AG10803 (cell line): ENCODE results near the gene ZNF669.
"Not testable (repeated sequence)": the region's sequence is repeated elsewhere in the genome, so short reads cannot be mapped to it uniquely, and the experiment has no call there.

Experiments used
- DNase-seq: peaks from one replicate; pipeline ENCODE4 v3.0.0; 2010; ENCODE audit warnings: low read depth
- H3K4me3 ChIP-seq: 2 replicates; pipeline ENCODE4 v1.5.1; 2011; ENCODE audit warnings: mild to moderate bottlenecking, low read length, control low read depth
- TF ChIP-seq, protein P1 (sequence below): conservative IDR thresholded peaks from 2 replicates; pipeline ENCODE4 v1.5.1; 2011; ENCODE audit warnings: mild to moderate bottlenecking, low read length, control low read depth, inconsistent platforms

Gene ZNF669

DNA sequence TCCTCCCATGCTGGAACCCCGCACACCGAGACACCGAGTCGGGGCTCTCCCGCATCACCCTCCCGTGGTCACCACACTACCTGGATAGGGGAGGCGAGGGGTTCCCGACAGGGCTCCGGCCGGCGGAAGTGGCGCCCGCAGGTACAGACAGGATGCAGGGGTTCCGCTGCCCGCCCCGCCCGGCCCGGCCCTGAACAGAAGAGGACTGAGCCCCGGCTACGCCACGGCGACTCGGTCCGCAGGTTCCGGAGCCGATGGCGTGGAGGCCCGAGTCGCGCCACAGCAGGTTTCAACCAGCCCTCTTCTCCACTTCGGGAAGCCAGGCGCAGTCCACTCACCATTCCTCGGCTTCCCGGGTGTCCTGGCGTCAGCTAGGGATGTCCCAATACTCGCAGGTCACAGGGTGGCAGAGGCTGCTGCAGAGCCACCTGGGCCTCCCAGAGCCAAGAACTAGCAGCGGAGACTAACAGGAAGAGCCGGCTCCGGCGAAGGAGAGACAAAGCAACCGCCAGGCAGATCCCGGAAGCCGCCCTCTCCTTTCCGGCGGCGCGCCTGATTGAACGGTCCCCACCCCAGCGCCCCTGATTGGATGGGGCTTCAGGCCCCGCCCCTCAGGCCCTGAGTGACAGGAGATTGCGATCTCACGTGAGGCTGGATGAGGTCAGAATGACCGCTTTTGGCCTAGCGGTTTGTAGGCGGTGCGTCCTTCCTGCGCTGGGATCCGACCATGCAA lies at the start of gene ZNF669:
TSS of gene ZNF669 (minus strand) at position 498 of the 733 bp plus-strand sequence. CDS start at position 341, 157 bp downstream.
- peak within 1 kb of the TSS; percentile 97 for H3K4me3 ChIP-seq
- TF ChIP-seq, protein P1, sequence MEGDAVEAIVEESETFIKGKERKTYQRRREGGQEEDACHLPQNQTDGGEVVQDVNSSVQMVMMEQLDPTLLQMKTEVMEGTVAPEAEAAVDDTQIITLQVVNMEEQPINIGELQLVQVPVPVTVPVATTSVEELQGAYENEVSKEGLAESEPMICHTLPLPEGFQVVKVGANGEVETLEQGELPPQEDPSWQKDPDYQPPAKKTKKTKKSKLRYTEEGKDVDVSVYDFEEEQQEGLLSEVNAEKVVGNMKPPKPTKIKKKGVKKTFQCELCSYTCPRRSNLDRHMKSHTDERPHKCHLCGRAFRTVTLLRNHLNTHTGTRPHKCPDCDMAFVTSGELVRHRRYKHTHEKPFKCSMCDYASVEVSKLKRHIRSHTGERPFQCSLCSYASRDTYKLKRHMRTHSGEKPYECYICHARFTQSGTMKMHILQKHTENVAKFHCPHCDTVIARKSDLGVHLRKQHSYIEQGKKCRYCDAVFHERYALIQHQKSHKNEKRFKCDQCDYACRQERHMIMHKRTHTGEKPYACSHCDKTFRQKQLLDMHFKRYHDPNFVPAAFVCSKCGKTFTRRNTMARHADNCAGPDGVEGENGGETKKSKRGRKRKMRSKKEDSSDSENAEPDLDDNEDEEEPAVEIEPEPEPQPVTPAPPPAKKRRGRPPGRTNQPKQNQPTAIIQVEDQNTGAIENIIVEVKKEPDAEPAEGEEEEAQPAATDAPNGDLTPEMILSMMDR = no peak
- peak; percentile 93 for DNase-seq

DNA sequence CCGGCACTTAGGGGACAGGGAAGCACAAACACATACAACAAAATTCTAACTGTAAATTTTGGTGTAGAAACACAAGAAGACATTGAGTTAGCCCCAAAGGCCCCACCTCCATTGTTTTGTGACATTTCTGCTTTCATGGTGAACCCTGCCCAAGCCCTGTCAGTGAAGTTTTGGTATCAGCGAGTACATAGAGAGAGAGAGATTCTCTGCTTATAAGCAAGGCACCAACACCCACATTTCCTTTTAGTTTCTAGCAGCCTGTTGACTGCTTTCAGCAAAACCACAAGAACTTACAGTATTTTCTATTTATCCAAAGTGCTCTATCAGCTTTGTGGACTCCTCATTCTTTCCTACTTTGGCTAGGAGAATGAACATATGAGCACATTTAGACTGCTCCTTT lies 43.6 kb upstream of the ZNF669 start:
- TF ChIP-seq, protein P1 = no peak
- DNase-seq = no peak
- no peak overlapping the region for H3K4me3 ChIP-seq

DNA sequence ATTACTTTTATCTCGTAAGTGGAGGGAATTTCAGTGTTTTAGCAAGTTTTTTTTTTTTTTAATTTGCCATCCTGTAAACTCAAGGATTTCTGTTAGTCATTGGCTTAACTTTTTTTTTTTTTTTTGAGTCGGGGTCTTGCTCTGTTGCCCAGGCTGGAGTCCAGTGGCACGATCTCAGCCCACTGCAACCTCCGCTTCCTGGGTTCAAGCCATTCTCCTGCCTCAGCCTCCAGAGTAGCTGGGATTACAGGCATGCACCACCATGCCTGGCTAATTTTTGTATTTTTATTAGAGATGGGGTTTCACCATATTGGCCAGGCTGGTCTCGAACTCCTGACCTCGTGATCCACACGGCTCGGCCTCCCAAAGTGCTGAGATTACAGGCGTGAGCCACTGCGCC lies 43.0 kb upstream of the ZNF669 start:
- not testable (repeated sequence) for H3K4me3 ChIP-seq, DNase-seq

DNA sequence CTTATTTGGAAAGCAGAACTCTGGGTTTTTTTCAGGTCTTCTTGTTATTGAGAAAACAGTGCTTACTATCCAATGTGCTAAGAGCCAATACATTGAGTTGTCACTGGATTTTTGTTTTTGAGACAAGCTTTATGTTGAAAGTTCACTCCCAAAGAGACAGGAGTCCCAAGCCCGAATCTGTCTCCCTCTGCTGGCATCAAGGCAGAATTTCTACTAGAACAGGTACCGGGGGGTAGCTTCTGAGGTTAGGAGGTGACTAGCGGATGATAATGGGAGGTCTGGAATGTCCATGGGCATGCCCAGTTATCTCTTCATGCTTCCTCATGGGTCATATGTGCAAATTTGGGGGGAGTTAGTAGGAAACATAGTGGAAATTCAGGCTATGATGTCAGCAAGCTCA lies 42.5 kb upstream of the ZNF669 start:
- no peak overlapping the region for H3K4me3 ChIP-seq
- TF ChIP-seq, protein P1 = no peak
- DNase-seq = no peak

DNA sequence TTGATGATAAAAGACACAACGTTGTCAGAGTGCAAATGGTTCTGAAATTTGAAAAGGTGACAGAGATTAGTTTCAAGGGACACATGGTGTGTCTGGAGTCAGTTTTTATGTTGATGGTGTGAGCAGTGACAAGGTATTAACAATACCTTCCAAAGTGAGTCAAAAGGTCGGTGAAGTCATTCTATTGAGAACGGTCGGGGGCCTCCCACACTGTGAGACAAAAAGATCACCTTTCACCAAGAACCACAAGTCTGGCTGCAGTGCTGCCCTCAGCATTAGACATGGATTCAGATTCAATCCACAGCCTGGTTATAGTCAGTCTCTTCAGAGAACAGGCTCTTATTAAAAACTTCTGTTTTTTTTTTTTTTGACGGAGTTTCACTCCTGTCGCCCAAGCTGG lies 41.1 kb upstream of the ZNF669 start:
- TF ChIP-seq, protein P1 = no peak
- no peak overlapping the region for H3K4me3 ChIP-seq
- no peak for DNase-seq

DNA sequence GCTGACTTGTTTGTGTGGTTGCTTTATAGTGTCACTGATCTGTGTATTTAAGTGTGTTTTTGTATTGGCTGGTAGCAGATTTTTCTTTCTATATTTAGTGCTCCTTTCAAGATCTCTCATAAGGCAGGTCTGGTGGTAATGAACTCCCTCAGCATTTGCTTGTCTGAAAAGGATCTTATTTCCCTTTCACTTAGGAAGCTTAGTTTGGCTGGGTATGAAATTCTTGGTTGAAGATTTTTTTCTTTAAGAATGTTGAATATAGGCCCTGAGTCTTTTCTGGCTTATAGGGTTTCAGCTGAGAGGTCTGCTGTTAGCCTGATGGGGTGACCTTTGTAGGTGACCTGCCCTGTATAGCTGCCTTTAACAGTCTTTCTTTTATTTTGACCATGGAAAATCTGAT lies 35.4 kb upstream of the ZNF669 start:
- H3K4me3 ChIP-seq, DNase-seq: not testable (repeated sequence)

DNA sequence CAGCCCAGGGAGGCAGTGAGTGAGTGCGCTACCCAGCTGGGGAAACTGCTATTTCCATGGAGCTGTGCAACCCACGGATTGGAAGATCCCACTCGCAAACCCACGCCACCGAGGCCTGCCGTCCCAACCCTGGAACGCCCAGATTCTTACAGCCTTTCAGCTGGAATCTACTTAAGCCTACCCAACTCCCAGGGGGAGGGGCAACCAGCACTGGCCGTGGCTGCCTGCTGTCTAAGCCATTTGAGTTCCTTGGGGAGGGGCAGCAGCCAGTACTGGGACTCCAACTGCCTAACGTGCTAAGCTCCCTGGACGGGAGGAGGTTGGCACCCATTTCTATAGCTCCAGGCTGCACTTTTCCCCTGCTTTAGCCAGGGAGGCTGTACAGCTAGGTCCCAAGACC lies 27.1 kb upstream of the ZNF669 start:
- no peak for DNase-seq
- TF ChIP-seq, protein P1 = no peak
- no peak overlapping the region for H3K4me3 ChIP-seq

DNA sequence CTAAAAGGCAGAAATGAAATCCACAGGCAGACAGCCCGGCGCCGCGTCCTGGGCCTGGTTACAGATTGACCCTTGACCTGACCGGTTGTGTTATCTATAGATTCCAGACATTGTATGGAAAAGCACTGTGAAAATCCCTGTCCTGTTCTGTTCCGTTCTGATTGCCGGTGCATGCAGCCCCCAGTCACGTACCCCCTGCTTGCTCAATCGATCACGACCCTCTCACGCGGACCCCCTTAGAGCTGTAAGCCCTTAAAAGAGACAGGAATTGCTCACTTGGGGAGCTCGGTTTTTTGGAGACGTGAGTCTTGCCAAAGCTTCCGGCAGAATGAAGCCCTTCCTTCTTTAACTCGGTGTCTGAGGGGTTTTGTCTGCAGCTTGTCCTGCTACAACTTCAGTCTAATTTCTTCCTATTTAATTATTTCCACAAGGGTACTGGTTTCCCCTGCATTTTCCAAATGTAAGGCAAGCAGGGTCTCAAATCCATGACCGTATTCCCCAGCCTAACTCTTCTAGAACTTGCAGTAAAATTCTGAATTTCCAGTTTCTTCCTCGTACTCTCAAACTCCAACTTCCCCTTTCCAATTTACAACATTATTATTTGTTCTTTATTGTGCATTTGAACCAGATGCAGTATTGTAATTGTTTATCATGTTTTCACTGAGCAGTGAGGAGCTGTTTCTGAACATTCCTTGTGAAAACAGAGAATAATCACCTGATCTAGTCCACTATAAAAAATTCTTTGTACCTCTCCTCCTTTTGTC lies 23.5 kb upstream of the ZNF669 start:
- peak overlapping the region; percentile 20; the same call in 1 of the 2 replicates for H3K4me3 ChIP-seq
- not testable (repeated sequence) for DNase-seq

DNA sequence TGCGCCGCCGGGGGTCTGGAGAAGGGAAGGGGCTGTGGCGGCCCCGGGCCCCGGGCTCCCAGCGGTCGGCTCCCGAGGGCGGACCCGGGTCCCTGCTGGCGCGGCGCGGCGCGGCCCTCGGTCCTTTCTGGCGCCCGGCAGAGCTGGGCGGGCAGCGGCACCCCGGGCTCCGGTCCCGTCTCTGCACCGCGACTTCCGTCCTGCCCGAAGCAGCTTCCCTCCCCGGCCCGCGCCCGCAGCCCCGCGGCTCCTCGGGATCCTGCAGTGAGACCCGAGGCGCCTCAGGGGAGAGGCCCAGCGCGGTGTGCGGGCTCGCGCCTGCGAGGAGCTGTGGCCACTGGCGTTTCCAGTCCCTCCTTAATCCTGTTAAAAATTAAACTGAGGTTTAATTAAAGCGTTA lies 22.4 kb upstream of the ZNF669 start:
- DNase-seq, H3K4me3 ChIP-seq: not testable (repeated sequence)

DNA sequence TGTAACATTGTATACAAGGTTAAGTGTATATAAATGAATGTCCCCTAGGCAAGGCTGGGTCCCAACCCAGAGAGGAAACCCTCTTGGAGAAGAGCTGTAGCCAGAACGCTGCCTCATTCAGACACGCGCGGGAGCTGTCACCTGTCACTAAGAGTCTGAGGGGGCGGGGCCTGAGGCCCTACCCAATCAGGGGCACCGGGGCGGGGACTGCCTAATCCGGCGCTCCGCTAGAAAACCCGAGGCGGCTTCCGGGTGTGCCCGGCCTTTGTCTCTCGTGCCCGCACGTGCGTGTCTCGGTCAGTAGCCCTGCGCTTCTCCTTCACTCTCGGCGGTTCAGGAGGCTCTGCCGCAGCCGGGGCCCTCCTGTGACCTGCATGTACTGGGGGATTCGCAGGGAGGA lies 22.0 kb upstream of the ZNF669 start:
- DNase-seq, H3K4me3 ChIP-seq: not testable (repeated sequence)
